Endothelial cell of umbilical vein (primary cell): Measurements from ENCODE around the gene CDH20. TPM values are rescaled to one million over a fixed set of nuclear protein-coding genes. Genes with fewer than 3 reads are reported as not detected.

Experiments used
- BruUV-seq: library from RNA; stranded (reverse); fragments of 400-500 nt; replicated peaks from 2 replicates; lab custom pipeline; 2021; lab: Mats Ljungman, UMichigan
- CTCF ChIA-PET: fragments of 300-600, 350-600 bp; sonication (Branson Sonifier 250); formaldehyde crosslinking; loops from one replicate; lab custom pipeline; 2021; ENCODE audit warnings: antibody characterized with exemption, inconsistent platforms; lab: Charles Lee
- POLR2A ChIA-PET: fragments of 300-600, 350-600 bp; sonication (Branson Sonifier 250); formaldehyde crosslinking; loops from one replicate; lab custom pipeline; 2021; ENCODE audit warnings: antibody characterized with exemption, inconsistent platforms; lab: Charles Lee
- DNase-seq: peaks from one replicate; pipeline ENCODE4 v3.0.0-alpha.2; 2011; ENCODE audit warnings: low read depth, low spot score
- FAIRE-seq: peaks from 2 replicates; lab custom pipeline; 2011; peaks lifted over from hg19 to GRCh38; lab: Jason Lieb, UNC
- H2AFZ ChIP-seq: 2 replicates; pipeline ENCODE4 v1.6.0; 2012; ENCODE audit warnings: low read depth, low read length, control low read depth, inconsistent platforms
- H3K27ac ChIP-seq: 2 replicates; pipeline ENCODE4 v1.5.1; 2011; ENCODE audit warnings: low read depth, mild to moderate bottlenecking, control low read depth, low read length, moderate library complexity; ENCODE audit not compliant: insufficient read depth
- H3K27me3 ChIP-seq, 2 experiments: 2 replicates each; pipeline versions ENCODE4 v1.6.0 to v1.6.1; 2011; ENCODE audit warnings: low read length in 2 of 2, mixed read lengths in 1 of 2; ENCODE audit not compliant: control insufficient read depth in 2 of 2, insufficient read depth in 2 of 2
- H3K36me3 ChIP-seq, 2 experiments: 2 replicates in 1 of 2; 3 replicates in 1 of 2; pipeline ENCODE4 v1.5.1; 2011; ENCODE audit warnings: low read length in 2 of 2, mild to moderate bottlenecking in 1 of 2, moderate library complexity in 1 of 2; ENCODE audit not compliant: control insufficient read depth in 2 of 2, insufficient read depth in 2 of 2; ENCODE audit errors: extremely low read depth in 1 of 2
- H3K4me1 ChIP-seq: 3 replicates; pipeline ENCODE4 v1.5.1; 2011; ENCODE audit warnings: mild to moderate bottlenecking, low read length; ENCODE audit not compliant: control insufficient read depth, insufficient read depth; ENCODE audit errors: extremely low read depth
- H3K4me2 ChIP-seq: 2 replicates; pipeline ENCODE4 v1.6.1; 2011; ENCODE audit warnings: low read length, control low read depth, mixed read lengths; ENCODE audit not compliant: insufficient read depth
- H3K4me3 ChIP-seq, 3 experiments: fragments of 200-600 bp in 1 of 3; sonication (generic), shearing (Covaris generic) in 1 of 3; replicated peaks in 1 of 3; 2 replicates each; pipeline ENCODE4 v1.5.1; 2011 to 2016; ENCODE audit warnings: control low read depth in 3 of 3, low read length in 3 of 3, mild to moderate bottlenecking in 2 of 3, inconsistent platforms in 1 of 3, low read depth in 1 of 3, moderate library complexity in 1 of 3; ENCODE audit not compliant: insufficient read depth in 1 of 3
- H3K79me2 ChIP-seq: 2 replicates; pipeline ENCODE4 v1.6.0; 2012; ENCODE audit warnings: low read length, inconsistent platforms; ENCODE audit not compliant: control insufficient read depth, insufficient read depth
- H3K9ac ChIP-seq: replicated peaks from 2 replicates; pipeline ENCODE3; 2011; ENCODE audit warnings: low read length, control low read depth; ENCODE audit not compliant: insufficient read depth; ENCODE audit errors: extremely low read depth
- H3K9me1 ChIP-seq: replicated peaks from 3 replicates; pipeline ENCODE4 v1.6.0; 2011; ENCODE audit warnings: mild to moderate bottlenecking, low read length; ENCODE audit not compliant: control insufficient read depth, insufficient read depth; ENCODE audit errors: extremely low read depth
- H3K9me3 ChIP-seq: replicated peaks from 2 replicates; pipeline ENCODE4 v1.5.1; 2012; ENCODE audit warnings: low read length, inconsistent platforms; ENCODE audit not compliant: control insufficient read depth, insufficient read depth
- H4K20me1 ChIP-seq: replicated peaks from 2 replicates; pipeline ENCODE3; 2011; ENCODE audit warnings: mild to moderate bottlenecking, low read length; ENCODE audit not compliant: control insufficient read depth, insufficient read depth; ENCODE audit errors: extremely low read depth
- EZH2 ChIP-seq: IDR thresholded peaks from 2 replicates; pipeline ENCODE4 v1.6.1; 2012; ENCODE audit warnings: borderline replicate concordance, low read depth, mild to moderate bottlenecking, moderate library complexity, low read length, inconsistent platforms; ENCODE audit not compliant: severe bottlenecking
- FOS ChIP-seq: IDR thresholded peaks from 2 replicates; pipeline ENCODE4 v1.6.1; 2011; ENCODE audit warnings: mild to moderate bottlenecking, low read length, moderate library complexity, borderline replicate concordance; ENCODE audit not compliant: insufficient read depth
- GATA2 ChIP-seq: IDR thresholded peaks from 2 replicates; pipeline ENCODE4 v1.7.0; 2011; ENCODE audit warnings: low read depth, mild to moderate bottlenecking, moderate library complexity, mixed read lengths, low read length; ENCODE audit not compliant: insufficient read length, insufficient read depth
- JUN ChIP-seq: IDR thresholded peaks from 2 replicates; pipeline ENCODE4 v1.6.1; 2011; ENCODE audit warnings: borderline replicate concordance, low read depth; ENCODE audit not compliant: insufficient read length, insufficient read depth
- MYC ChIP-seq: IDR thresholded peaks from one replicate; pipeline ENCODE4 v1.6.1; 2011; ENCODE audit warnings: mild to moderate bottlenecking, low read depth, low read length
- POLR2AphosphoS5 ChIP-seq: IDR thresholded peaks from 2 replicates; pipeline ENCODE4 v1.6.1; 2012; ENCODE audit warnings: low read depth, mild to moderate bottlenecking, control low read depth, low read length, moderate library complexity; ENCODE audit not compliant: insufficient read depth
- dilution Hi-C: fragments of 300-500 bp; cut with MboI; formaldehyde crosslinking; loops from one replicate; pipeline ENCODE4 v1.15.0; 2019; ENCODE audit warnings: low sequenced_read_pairs; ENCODE audit not compliant: extremely low pct_ligation_motif_present
- intact Hi-C: fragments of 100-400 bp; cut with micrococcal nuclease; formaldehyde crosslinking; loops from one replicate; pipeline ENCODE4 v1.10.0; 2022
- polyA plus RNA-seq, 4 experiments: library from polyadenylated mRNA; depleted of rRNA in 3 of 4; stranded (reverse) in 3 of 4; unstranded in 1 of 4; fragments of >200 nt; gene quantifications; 2 replicates each; pipeline versions ENCODE4 v1.2.1 to v1.2.3, GENCODE V29; 2011 to 2012; ENCODE audit warnings: missing spikeins in 1 of 4
- total RNA-seq: library from RNA; stranded (reverse); gene quantifications from 2 replicates; pipeline ENCODE4 v1.2.3, GENCODE V29; 2021
- TF ChIP-seq, protein P1 (sequence below), 2 donors: IDR thresholded peaks; 1 replicate in 1 of 2; 2 replicates in 1 of 2; pipeline ENCODE4 v1.5.1; 2011; ENCODE audit warnings: low read length in 2 of 2, mild to moderate bottlenecking in 2 of 2, moderate library complexity in 2 of 2, control low read depth in 1 of 2, inconsistent platforms in 1 of 2, low read depth in 1 of 2; ENCODE audit not compliant: insufficient read depth in 1 of 2; ENCODE audit errors: extremely low read depth in 1 of 2
- TF ChIP-seq, protein P2 (sequence below): IDR thresholded peaks from 2 replicates; pipeline ENCODE4 v1.6.1; 2011; ENCODE audit not compliant: insufficient read depth, insufficient read length

CDH20 gene
- total and polyA plus RNA-seq, 2 donors (not counting 3 experiments of a cell fraction or from before 2014, with no cell fraction given): not detected

DNA sequence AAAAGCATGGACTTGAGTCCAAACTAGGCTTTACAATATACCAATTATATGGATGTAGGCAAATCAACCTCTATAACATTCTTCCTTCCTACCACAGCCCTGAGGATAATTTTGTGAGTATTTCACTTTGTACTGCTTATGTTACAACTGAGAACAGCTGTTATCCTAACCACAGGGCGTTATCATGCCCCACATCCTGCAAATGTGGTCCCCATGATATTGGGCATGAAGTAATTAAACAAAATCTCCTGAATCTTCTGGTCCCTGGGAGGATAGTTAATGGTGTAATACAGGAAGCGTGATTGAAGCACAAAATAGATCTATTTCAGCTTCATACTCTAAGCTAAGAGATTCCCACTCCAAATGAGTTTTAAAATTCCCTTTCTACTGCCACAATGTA is 223.6 kb downstream of the CDH20 start:
- CTCF ChIA-PET: interaction anchor here (1.4 to 1.9 kb wide), 2 partner anchors 25 to 574 kb away, joined by 3 to 9 read pairs; no protein-coding TSS in a partner anchor
- FAIRE-seq (no peak), DNase-seq (no peak)
- Histone ChIP-seq H2AFZ (no peak overlapping the region), H3K9me3 (no peaks in the 10 kb centered on the region), H3K9ac (no peak overlapping the region), H3K4me2 (no peak overlapping the region), H3K36me3 (no peaks in the 10 kb centered on the region), H3K27me3 (no peaks in the 10 kb centered on the region), H3K9me1 (no peaks in the 10 kb centered on the region), H3K27ac (no peak overlapping the region), H3K79me2 (no peaks in the 10 kb centered on the region), H4K20me1 (no peaks in the 10 kb centered on the region), H3K4me1 (no peaks in the 10 kb centered on the region), H3K4me3 (no peak overlapping the region)
- BruUV-seq: no TSS peak
- intact Hi-C loops (no loop called here), dilution Hi-C loops (no loop called here)
- POLR2A ChIA-PET: no interaction called here
- TF ChIP-seq, protein P1, sequence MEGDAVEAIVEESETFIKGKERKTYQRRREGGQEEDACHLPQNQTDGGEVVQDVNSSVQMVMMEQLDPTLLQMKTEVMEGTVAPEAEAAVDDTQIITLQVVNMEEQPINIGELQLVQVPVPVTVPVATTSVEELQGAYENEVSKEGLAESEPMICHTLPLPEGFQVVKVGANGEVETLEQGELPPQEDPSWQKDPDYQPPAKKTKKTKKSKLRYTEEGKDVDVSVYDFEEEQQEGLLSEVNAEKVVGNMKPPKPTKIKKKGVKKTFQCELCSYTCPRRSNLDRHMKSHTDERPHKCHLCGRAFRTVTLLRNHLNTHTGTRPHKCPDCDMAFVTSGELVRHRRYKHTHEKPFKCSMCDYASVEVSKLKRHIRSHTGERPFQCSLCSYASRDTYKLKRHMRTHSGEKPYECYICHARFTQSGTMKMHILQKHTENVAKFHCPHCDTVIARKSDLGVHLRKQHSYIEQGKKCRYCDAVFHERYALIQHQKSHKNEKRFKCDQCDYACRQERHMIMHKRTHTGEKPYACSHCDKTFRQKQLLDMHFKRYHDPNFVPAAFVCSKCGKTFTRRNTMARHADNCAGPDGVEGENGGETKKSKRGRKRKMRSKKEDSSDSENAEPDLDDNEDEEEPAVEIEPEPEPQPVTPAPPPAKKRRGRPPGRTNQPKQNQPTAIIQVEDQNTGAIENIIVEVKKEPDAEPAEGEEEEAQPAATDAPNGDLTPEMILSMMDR (IDR thresholded peaks at IDR 0.05; ENCODE audit: extremely low read depth in 1 of 2, insufficient read depth in 1 of 2, low read depth in 1 of 2, low read length in 2 of 2): no peak
- no peak for TF ChIP-seq JUN
- no peak for TF ChIP-seq POLR2AphosphoS5
- no peak for TF ChIP-seq FOS
- TF ChIP-seq EZH2: no peak
- TF ChIP-seq GATA2: no peak
- no peak for TF ChIP-seq MYC
- TF ChIP-seq, protein P2, sequence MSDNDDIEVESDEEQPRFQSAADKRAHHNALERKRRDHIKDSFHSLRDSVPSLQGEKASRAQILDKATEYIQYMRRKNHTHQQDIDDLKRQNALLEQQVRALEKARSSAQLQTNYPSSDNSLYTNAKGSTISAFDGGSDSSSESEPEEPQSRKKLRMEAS: no peak
